Measurements from ENCODE around the gene DPY19L3.
A peak's percentile ranks its signal among the peaks of the same experiment; 100 is the strongest.
"Not testable (repeated sequence)": the region's sequence is repeated elsewhere in the genome, so short reads cannot be mapped to it uniquely, and the experiment has no call there.

The DPY19L3 gene, protein sequence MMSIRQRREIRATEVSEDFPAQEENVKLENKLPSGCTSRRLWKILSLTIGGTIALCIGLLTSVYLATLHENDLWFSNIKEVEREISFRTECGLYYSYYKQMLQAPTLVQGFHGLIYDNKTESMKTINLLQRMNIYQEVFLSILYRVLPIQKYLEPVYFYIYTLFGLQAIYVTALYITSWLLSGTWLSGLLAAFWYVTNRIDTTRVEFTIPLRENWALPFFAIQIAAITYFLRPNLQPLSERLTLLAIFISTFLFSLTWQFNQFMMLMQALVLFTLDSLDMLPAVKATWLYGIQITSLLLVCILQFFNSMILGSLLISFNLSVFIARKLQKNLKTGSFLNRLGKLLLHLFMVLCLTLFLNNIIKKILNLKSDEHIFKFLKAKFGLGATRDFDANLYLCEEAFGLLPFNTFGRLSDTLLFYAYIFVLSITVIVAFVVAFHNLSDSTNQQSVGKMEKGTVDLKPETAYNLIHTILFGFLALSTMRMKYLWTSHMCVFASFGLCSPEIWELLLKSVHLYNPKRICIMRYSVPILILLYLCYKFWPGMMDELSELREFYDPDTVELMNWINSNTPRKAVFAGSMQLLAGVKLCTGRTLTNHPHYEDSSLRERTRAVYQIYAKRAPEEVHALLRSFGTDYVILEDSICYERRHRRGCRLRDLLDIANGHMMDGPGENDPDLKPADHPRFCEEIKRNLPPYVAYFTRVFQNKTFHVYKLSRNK

GRCh38 chr19:32405431-32406160 lies at the start of gene DPY19L3:
Gene DPY19L3 (plus strand): TSS chr19:32405770. CDS start chr19:32408254, 2,484 bp downstream.
- peak; percentile 76 for DNase-seq

DNA sequence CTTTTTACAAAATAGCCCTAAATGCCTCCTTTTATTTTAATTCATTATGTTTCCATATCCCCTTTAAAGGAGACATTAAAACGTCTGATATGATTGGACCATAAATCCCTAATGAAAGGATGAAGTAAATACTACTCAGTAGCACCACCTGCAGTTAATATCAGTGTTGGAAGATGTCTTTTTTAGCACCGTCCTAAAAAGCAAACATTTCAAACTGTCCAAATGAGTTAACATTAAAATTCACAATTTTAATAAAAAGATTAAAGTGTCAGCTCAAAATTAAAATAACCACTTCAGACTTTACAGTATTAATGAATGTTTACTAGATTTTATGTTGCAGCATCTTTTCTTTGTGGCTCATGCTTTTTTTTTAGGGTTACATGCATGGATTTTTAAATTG lies 47.9 kb upstream of the DPY19L3 start:
- DNase-seq: no peak

DNA sequence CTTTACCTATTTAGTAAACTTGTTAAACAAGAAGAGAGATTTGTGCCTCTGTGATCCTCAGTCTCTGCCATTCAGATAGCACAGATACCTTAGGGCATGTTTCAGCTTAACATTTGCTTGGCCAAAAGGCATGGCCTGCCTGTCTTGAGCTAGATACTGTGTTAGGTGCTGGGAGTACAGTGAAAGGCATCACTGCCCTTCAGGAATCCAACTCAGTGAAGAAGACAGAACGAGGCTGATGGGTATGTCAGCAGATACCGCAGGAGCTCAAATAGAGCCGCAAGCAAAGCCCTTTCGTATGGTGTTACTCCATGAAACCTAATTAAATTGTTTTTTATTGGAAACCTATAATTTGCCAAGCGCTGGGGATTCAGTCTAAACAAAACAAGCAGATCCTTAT lies 47.2 kb upstream of the DPY19L3 start:
- DNase-seq: no peak

DNA sequence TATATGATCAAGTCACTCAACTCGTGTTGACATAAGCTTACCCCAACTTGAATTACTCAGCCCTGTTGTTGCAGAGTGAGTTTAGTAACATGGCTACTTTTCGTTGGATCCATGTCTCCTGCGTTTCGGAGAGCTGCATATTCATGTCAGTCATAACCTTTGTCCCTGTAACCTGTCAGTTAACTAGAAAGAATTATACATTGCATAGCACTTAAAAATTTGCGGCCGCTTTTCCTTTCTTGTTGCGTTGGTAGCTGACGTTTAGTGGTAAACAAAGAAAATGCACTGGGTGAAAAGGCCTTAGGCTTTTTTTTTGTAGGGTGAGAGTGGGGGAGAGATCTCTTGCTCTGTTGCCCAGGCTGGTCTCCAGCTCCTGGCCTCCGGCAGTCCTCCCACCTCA lies 46.0 kb upstream of the DPY19L3 start:
- DNase-seq: no peak

DNA sequence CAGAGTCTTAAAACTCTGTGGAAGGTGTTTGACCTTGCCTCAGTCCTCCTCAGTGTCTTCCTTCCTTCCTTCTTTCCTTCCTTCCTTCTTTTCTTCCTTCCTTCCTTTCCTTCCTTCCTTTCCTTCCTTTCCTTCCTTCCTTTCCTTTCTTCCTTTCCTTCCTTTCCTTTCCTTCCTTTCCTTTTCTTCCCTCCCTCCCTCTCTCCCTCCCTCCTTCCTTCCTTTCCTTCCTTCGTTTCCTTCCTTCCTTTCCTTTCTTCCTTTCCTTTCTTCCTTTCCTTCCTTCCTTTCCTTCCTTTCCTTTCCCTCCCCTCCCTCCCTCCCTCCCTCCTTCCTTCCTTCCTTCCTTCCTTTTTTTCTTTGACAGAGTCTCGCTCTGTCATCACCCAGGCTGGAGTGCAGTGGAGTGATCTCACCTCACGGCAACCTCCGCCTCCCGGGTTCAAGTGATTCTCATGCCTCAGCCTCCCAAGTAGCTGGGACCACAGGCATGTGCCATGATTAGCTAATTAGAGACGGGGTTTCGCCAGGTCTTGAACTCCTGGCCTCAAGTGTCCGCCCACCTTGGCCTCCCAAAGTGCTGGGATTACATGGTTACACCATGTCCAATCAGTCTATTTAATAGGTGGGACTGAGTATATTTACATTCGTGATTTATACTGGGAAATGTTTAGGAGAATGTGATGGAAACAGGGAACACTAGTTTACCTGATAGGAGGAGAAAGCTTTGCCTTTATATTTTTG lies 43.8 kb upstream of the DPY19L3 start:
- DNase-seq: no peak

DNA sequence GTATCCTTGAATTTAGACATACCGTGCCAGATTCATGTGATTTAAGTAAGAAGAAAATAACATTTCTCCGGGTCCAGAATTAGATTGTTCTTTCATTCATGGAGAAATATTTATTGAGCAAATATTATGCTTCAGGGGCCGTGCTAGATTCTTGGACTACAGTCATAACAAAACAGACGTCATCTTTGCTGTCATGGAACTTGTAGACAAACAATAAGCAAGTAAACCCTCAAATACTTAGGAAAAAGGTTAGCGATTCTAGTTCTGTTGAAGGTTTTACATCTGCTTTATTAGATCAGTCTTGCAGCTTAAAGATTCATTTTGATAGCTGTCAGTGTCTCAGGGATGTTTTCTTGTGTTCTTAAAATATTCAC lies 43.3 kb upstream of the DPY19L3 start:
- no peak for DNase-seq

DNA sequence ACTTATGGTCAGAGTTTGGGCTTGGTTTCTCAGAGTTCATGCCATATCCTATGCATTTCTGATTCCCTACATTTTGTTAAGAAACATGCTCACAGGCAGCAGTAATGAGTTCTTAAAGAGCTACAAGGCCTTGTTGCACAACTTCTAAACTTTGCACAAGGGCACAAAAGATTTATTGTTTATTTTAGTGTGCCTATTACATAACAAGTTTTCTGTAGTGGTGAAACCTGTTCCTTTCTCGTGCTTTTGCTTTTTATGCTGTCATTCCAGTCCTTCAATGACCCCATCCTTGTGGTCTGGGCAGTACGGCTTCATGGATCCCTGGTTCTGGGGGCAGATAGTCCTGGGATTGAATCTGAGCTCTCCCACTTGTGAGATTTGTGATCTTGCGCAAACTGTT lies 42.4 kb upstream of the DPY19L3 start:
- DNase-seq: no peak

- DNase-seq: no peak
These were observed 41.9 kb upstream of the DPY19L3 start for GRCh38 chr19:32363632-32364031.

GRCh38 chr19:32364040-32364439 lies 41.5 kb upstream of the DPY19L3 start:
- DNase-seq: no peak

DNA sequence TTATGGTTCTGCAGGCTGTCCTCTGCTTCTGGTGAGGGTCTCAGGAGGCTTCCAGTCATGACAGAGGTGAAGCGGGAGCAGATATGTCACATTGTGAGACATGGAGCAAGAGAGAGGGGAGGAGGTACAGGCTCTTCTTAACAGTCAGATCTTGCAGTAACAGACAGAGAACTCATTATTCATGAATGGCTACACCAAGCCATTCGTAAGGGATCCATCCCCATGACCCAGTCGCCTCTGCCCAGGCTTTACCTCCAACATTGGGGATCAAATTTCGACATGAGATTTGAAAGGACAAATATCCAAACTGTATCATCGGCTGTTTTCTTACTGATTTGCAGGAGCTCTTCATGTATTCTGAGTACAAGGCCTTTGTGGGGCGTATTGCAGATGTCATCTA lies 38.5 kb upstream of the DPY19L3 start:
- DNase-seq: no peak

DNA sequence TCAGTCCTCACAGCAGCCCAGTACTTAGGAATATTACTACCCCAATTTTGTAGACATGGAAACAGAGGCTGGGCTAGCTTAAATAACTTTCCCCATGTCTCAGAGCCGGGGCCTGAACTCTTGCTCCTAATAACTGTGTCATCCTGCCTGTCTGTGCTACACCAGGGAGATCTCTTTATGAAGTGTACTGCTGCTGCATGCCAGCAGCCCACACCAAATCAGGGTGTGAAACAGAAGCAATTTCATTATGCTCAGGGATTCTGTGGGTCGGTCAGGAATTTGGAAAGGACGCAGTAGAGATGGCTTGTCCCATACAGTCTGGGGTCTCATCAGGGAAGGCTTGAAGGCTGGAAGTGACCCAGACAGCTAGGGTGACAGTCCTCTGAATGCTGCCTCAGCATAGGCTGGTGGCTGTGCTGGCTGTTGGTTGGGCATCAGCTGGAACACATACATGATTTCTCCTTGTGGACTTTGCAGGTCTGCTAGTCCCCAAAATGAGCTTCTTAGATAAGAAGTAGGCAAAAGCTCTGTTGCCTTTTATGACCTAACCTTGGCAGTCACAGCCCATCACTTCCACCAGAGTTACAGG lies 37.5 kb upstream of the DPY19L3 start:
- DNase-seq: no peak

- DNase-seq: no peak
These were observed 36.8 kb upstream of the DPY19L3 start for GRCh38 chr19:32368787-32369186.

DNA sequence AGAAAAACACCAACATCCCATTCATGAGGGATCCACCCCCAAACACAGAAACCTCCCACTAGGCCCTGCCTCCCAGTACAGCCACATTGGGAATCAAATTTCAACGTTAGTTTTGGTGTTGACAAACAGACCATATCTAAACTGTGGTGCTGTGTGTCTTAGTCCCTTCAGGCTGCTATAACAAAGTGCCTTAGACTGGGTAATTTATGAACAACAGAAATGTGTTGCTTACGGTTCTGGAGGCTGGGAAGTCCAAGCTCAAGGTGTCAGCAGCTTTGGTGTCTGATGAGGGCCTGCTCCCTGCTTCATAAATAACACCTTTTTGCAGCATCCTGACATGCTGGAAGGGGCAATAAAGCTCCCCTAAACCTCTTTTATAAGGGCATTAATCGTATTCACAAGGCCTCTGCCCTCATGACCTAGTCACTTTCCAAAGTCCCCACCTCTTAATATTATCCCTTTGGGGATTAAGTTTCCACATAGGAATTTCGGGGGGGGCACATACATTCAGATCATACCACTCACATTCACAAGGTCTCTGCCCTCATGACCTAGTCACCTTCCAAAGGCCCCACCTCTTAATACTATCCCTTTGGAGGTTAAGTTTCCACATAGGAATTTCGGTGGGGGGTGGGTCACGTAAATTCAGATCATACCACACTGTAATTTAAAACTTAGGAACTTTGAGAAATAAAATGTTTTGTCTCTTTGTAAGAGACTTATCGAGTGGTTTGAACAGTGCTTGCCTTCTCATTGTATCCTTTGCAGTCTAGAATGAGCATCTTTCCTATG lies 32.6 kb upstream of the DPY19L3 start:
- no peak for DNase-seq

DNA sequence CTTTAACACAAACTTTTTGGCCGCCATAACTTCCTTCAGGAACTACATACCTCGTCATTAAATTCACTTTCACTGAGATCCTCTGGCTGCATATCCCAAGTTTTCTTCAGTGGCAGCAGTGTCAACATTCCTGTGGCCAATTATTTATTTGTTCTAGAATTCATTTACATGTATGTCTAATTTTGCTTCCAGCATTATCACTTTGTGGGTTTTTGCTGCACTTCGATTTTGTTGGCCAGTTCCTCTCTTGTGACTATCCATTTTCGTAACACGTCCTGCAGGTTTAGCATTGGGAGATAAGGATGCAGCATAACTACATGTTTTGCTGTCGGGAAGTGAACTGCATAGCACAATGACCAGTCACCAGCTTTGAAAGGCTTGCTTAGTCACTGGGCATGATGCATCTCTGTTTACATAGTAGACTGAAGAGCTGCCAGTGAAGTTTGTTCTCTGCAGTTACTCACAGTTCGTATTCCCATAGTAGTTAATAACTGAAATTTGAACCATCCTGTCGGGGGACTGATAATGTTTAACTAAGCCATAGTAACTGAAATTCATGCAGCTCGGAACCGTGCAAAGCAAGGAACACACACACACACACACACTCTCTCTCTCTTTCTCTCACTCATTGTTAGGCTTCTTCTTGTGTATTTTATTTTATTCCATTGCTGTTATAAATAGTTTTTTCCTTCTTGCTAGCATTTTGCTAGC lies 31.8 kb upstream of the DPY19L3 start:
- DNase-seq: peak; percentile 89

GRCh38 chr19:32374362-32374761 lies 31.2 kb upstream of the DPY19L3 start:
- DNase-seq: not testable (repeated sequence)

- not testable (repeated sequence) for DNase-seq
These were observed 28.5 kb upstream of the DPY19L3 start for GRCh38 chr19:32377088-32377487.

- no peak for DNase-seq
These were observed 25.3 kb upstream of the DPY19L3 start for GRCh38 chr19:32380269-32380668.

DNA sequence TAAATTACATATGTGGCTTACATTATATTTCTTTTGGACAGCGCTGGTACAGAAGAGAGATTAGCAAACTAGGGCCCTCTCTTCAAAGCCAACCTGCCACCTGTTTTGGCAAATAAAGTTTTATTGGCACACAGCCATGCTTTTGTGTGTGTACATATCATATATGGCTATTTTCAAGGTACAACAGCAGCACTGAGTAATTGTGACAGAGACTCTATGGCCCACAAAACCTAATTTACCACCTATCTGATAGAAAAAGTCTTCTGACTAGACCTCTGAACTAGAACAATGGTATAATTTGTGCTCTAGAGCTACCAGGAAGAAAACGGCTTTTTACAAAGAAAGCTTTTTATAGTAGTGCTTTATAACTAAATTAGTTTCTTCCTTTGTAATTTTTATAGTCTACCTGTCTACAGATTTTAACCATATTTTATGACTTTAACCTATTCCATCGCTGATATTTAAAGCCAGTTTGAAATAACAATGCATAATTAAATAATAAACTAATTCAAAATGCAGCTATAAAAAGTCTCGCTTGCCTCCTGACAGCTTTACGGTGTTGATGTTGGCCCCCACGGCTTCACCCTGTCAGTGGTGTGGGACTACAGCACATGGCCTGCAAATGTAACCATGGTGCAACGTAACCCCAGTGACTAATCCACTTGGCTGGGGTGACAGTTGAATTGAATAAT lies 17.7 kb upstream of the DPY19L3 start:
- no peak for DNase-seq

- DNase-seq: no peak
These were observed 17.1 kb upstream of the DPY19L3 start for GRCh38 chr19:32388393-32388855.

- DNase-seq: no peak
These were observed 12.7 kb upstream of the DPY19L3 start for GRCh38 chr19:32392901-32393300.

Data from SHP77 treated with DMSO at 0.1 percent for 48 hours (cell line).